Esophagus muscularis mucosa (tissue), 4 donors: ENCODE measurements around the gene SASH1. TPM values are rescaled to one million over a fixed set of nuclear protein-coding genes. Genes with fewer than 3 reads are reported as not detected.

Source experiments
- DNase-seq: peaks from one replicate; pipeline ENCODE4 v3.0.0-alpha.2; 2017; ENCODE audit errors: extremely low spot score
- H3K27ac ChIP-seq, 4 donors: fragments of 200-600 bp; sonication (generic); replicated peaks in 1 of 4; 1 replicate in 3 of 4; 2 replicates in 1 of 4; pipeline ENCODE4 v1.5.1; 2016 to 2019; ENCODE audit warnings: mild to moderate bottlenecking in 1 of 4
- H3K27me3 ChIP-seq, 4 donors: fragments of 200-600 bp; sonication (generic); one replicate each; pipeline versions ENCODE4 v1.5.1 to v1.6.0; 2016 to 2019
- H3K36me3 ChIP-seq, 4 donors: fragments of 200-600 bp; sonication (generic); one replicate each; pipeline ENCODE4 v1.5.1; 2016 to 2019
- H3K4me1 ChIP-seq, 4 donors: fragments of 200-600 bp; sonication (generic); one replicate each; pipeline ENCODE4 v1.5.1; 2016 to 2019
- H3K4me3 ChIP-seq, 4 donors: fragments of 200-600 bp; sonication (generic); 1 replicate in 2 of 4; 2 replicates in 2 of 4; pipeline ENCODE4 v1.5.1; 2016 to 2019; ENCODE audit warnings: mild to moderate bottlenecking in 4 of 4, moderate library complexity in 1 of 4
- H3K9me3 ChIP-seq, 4 donors: fragments of 200-600 bp; sonication (generic); 1 replicate in 3 of 4; 2 replicates in 1 of 4; pipeline ENCODE4 v1.5.1; 2016 to 2019
- CTCF ChIP-seq, 3 experiments: fragments of 200-600 bp in 2 of 3; fragments of 450-650 bp in 1 of 3; sonication (generic) in 2 of 3; IDR thresholded peaks; one replicate each; pipeline ENCODE4 v1.5.1; 2017 to 2019; ENCODE audit warnings: antibody characterized with exemption in 3 of 3, mild to moderate bottlenecking in 2 of 3, moderate library complexity in 1 of 3
- EP300 ChIP-seq: sonication (generic); formaldehyde crosslinking; IDR thresholded peaks from one replicate; pipeline ENCODE4 v1.6.1; 2017; ENCODE audit warnings: antibody characterized with exemption
- POLR2A ChIP-seq: fragments of 450-650 bp; IDR thresholded peaks from one replicate; pipeline ENCODE4 v1.6.1; 2017; ENCODE audit warnings: antibody characterized with exemption, moderate library complexity, mild to moderate bottlenecking, low read depth
- POLR2AphosphoS5 ChIP-seq, 2 donors: sonication (generic); formaldehyde crosslinking; IDR thresholded peaks; one replicate each; pipeline ENCODE4 v1.6.1; 2017; ENCODE audit warnings: antibody characterized with exemption in 2 of 2
- WGBS: methylation state at CpG from one replicate; pipeline ENCODE4 v1.1.5; 2018; 5-methylcytosine and 5-hydroxymethylcytosine counted together
- intact Hi-C: fragments of 100-400 bp; cut with DNase I; formaldehyde crosslinking; loops from one replicate; pipeline ENCODE4 v1.15.1; 2023
- total RNA-seq, 4 donors: library from RNA; depleted of rRNA; stranded (reverse); fragments of >200 nt; gene quantifications; one replicate each; pipeline versions ENCODE4 v1.1.0 to v1.2.1, GENCODE V29; 2016

SASH1 gene
- total RNA-seq, 4 donors from 2014 or later: 56.5 to 86.6 (median 70.3) TPM

- DNase-seq: no peak
These were observed 96.0 kb downstream of the SASH1 start for GRCh38 chr6:148438632-148439031.

DNA sequence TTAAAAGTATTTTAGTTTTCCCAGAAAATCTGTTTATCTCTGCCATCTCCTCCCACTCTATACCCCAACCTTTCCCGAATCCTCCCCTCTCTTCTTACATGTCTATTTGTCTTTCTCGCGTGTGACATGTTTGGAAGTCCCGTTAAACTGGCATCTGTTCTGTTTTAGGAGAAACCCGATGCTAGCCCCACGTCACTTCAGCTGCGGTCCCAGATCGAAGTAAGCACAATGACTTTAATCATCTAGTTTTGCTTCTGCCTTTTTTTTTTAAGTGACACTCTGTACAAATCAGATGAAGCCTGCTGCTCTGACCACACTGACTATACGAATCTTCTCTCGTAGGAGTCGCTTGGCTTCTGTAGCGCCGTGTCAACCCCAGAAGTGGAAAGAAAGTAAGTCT, 97.4 kb downstream of the SASH1 start:
- H3K4me3 ChIP-seq: no peak overlapping the region
- H3K9me3 ChIP-seq: no peaks in the 10 kb centered on the region
- peaks cover 19 to 26% (median 23%) of the 10 kb centered on the region in 4 donors for H3K4me1 ChIP-seq
- no peak overlapping the region for H3K27ac ChIP-seq
- H3K36me3 ChIP-seq: peaks cover 0 to 3% (median 0%) of the 10 kb centered on the region in 4 donors
- no peak for DNase-seq
- intact Hi-C loops: no loop called here
- TF ChIP-seq EP300 (no peak), POLR2A (no peak), CTCF (IDR thresholded peaks at IDR 0.05) (no peak), POLR2AphosphoS5 (IDR thresholded peaks at IDR 0.05) (no peak)
- WGBS: 87% methylated on average over 13 of the region's 13 CpGs
- no peaks in the 10 kb centered on the region for H3K27me3 ChIP-seq

More at GRCh38 chr6:148438632-148439031, 96.0 kb downstream of the SASH1 start:
- no peaks in the 10 kb centered on the region for H3K27me3 ChIP-seq
- no peaks in the 10 kb centered on the region for H3K9me3 ChIP-seq
- peaks cover 19 to 26% (median 23%) of the 10 kb centered on the region in 4 donors for H3K4me1 ChIP-seq
- TF ChIP-seq POLR2A (no peak), POLR2AphosphoS5 (IDR thresholded peaks at IDR 0.05) (no peak), EP300 (no peak), CTCF (IDR thresholded peaks at IDR 0.05) (no peak)
- H3K36me3 ChIP-seq: peaks cover 0 to 3% (median 0%) of the 10 kb centered on the region in 4 donors
- intact Hi-C loops: no loop called here
- WGBS: 92% methylated on average over 7 of the region's 7 CpGs
- no peak overlapping the region for H3K4me3 ChIP-seq
- no peak overlapping the region for H3K27ac ChIP-seq

GRCh38 chr6:148440877-148441453, 98.3 kb downstream of the SASH1 start:
- intact Hi-C loops: no loop called here
- peak overlapping the region; percentile 65 to 80 (median 72) for H3K27ac ChIP-seq

DNA sequence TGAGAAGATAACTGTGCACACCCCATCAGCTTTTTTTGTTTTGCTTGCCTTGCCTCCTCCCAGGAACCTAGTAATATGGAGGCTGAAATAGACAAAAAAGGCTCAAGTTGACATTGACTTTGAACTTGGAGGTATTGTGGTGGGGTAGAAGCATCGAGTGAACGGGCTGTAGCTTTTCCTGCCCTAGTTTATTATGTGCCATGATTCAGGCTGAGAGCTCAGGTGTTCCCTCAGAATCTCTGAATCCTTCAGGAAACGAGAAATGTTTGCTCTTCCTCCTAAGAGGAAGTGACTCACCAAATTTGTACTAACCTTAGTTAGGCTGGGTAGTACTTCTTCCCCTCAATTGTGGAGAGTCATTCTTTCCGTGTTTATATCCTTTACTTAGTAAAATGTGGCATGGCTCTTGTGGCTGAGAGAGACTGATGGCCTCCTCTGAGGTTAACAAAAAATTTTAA, 98.8 kb downstream of the SASH1 start:
- H3K9me3 ChIP-seq: no peaks in the 10 kb centered on the region
- TF ChIP-seq CTCF (IDR thresholded peaks at IDR 0.05): no peak
- TF ChIP-seq POLR2AphosphoS5 (IDR thresholded peaks at IDR 0.05): peak; percentile 4 to 9
- no peak for DNase-seq
- intact Hi-C loops: no loop called here
- WGBS: 45% methylated on average over 4 of the region's 4 CpGs
- no peak overlapping the region for H3K4me3 ChIP-seq
- peaks cover 19 to 26% (median 23%) of the 10 kb centered on the region in 4 donors for H3K4me1 ChIP-seq
- no peaks in the 10 kb centered on the region for H3K27me3 ChIP-seq
- peaks cover 0 to 3% (median 0%) of the 10 kb centered on the region in 4 donors for H3K36me3 ChIP-seq
- H3K27ac ChIP-seq: peak overlapping the region; percentile 65 to 80 (median 72)

More at GRCh38 chr6:148440877-148441453, 98.3 kb downstream of the SASH1 start:
- Histone ChIP-seq H3K4me1 (peaks cover 19 to 26% (median 23%) of the 10 kb centered on the region in 4 donors), H3K4me3 (no peak overlapping the region), H3K36me3 (peaks cover 0 to 3% (median 0%) of the 10 kb centered on the region in 4 donors), H3K9me3 (no peaks in the 10 kb centered on the region), H3K27me3 (no peaks in the 10 kb centered on the region)
- WGBS: 18% methylated on average over 9 of the region's 9 CpGs
- TF ChIP-seq EP300: no peak
- TF ChIP-seq POLR2AphosphoS5 (IDR thresholded peaks at IDR 0.05): peak; percentile 63 to 66
- DNase-seq: no peak

DNA sequence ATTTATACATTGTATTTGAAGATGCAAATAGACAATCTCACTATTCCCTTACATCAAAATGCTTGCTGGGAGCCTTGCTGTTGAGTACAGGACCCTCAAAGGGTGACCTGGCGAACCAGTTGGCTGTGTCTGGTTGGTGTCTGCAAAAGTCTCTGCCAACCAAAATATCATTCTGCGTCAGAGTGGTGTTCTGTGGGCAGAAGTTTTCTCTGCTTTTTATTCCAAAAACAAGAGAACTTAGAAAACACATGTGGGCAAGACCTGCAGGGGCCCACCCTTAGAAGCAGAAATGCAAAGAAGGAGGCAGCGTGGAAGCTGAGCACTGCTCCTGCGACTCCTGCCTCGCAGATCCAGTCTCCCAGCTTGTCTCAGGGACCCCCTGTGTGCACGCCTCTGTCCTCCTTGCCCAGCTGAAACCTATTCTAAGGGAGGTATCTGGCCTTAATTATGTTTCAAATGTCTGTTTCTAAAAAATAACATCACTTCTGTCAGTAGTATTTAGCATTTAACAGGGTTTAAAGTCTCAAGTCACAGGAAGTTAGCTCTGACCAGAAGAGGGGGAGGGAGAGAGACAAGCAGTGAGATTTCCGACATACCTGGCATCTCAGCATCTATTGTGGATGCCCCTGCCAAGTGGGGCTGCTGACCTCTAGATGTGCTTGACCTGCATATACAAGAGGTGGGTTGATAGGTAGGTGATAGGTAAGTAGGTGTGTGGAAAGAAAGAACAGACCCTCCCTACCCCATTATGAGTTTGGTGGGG, 101.3 kb downstream of the SASH1 start:
- WGBS: 96% methylated on average over 7 of the region's 7 CpGs
- Histone ChIP-seq H3K4me1 (peaks cover 19 to 26% (median 23%) of the 10 kb centered on the region in 4 donors), H3K27me3 (no peaks in the 10 kb centered on the region), H3K36me3 (peaks cover 0 to 10% (median 2%) of the 10 kb centered on the region in 4 donors), H3K4me3 (no peak overlapping the region), H3K27ac (no peak overlapping the region), H3K9me3 (no peaks in the 10 kb centered on the region)
- intact Hi-C loops: no loop called here
- DNase-seq: no peak
- TF ChIP-seq EP300: no peak
- no peak for TF ChIP-seq POLR2AphosphoS5 (IDR thresholded peaks at IDR 0.05)
- no peak for TF ChIP-seq CTCF (IDR thresholded peaks at IDR 0.05)
- no peak for TF ChIP-seq POLR2A
